ENCODE results near the gene SOBP.
"Not testable (repeated sequence)": the region's sequence is repeated elsewhere in the genome, so short reads cannot be mapped to it uniquely, and the experiment has no call there.

Gene SOBP

GRCh38 chr6:107488875-107489635 is 862 bp upstream of the SOBP start:
- DNase-seq (ENCODE audit: low read depth in 2 of 3, low spot score in 1 of 3), result no peak

GRCh38 chr6:107490566-107491137 is 735 bp downstream of the SOBP start:
- no peak for DNase-seq (ENCODE audit: low read depth in 2 of 3, low spot score in 1 of 3)

- DNase-seq (ENCODE audit: low read depth in 2 of 3, low spot score in 1 of 3), result no peak
Observed at GRCh38 chr6:107491138-107491609, 1.3 kb downstream of the SOBP start.

GRCh38 chr6:107491760-107492660 is 2.1 kb downstream of the SOBP start:
- DNase-seq (ENCODE audit: low read depth in 2 of 3, low spot score in 1 of 3), result no peak

GRCh38 chr6:107493158-107494057 is 3.5 kb downstream of the SOBP start:
- DNase-seq (ENCODE audit: low read depth in 2 of 3, low spot score in 1 of 3), result no peak

DNA sequence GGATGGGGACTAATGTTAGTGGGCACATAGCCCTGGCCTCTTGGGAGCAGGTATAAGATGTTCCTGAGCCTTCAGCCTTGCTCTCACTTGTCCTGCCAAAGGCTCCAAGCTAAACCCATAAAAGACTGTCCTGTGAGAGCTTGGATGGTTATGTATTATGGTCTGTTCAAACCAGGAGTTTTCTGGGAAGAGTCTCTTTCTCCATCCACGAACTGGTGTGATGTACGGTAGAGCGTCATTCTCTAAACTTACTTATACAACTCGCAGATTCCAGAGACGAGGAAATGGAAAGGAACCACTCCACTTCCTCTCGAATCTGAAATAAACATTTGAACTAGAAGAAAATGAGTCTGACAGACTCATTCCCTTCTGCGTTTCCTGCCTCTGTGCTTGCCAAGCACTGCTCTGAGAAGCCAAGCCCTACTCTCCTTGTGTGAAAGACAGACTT is 5.3 kb downstream of the SOBP start:
- DNase-seq (ENCODE audit: low read depth in 2 of 3, low spot score in 1 of 3), result no peak

DNA sequence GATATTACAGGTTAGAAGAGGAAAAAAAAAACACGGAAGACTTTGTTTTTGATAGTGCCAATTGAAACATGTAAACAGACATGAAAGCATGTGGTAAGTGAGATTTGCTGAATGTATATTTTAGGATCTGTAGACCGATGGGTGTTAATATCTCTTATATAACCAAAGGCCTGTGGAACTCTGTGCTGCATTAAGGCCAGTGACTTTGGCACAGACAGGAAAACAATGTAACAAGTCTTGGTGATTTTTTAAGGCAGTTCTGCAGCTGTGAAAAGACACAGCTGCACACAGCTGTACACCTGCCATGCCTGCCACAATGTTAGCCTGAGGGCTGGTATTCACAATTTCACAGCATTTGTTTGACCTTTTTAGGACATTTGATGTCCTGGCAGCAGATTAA is 6.1 kb downstream of the SOBP start:
- DNase-seq (ENCODE audit: low read depth in 2 of 3, low spot score in 1 of 3), result no peak

GRCh38 chr6:107496892-107497684 is 7.2 kb downstream of the SOBP start:
- no peak for DNase-seq (ENCODE audit: low read depth in 2 of 3, low spot score in 1 of 3)

- DNase-seq (ENCODE audit: low read depth in 2 of 3, low spot score in 1 of 3), result no peak
Observed at GRCh38 chr6:107504270-107505026, 14.5 kb downstream of the SOBP start.

DNA sequence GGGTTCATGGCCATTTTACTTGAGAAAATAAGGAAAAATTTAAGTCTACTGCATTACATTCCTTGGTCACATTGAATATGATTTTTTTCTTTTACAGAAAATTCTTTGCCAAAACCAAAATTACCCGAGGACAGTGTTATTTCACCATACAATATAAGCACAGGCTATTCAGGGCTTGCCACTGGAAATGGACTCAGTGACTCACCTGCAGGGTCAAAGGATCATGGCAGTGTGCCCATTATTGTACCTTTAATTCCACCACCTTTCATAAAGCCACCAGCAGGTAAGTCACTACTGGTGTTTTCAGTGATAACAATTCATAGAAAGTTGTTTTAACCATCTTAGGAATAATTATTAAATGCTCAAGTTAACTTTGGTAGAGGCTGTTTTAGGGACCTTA is 16.2 kb downstream of the SOBP start:
- DNase-seq (ENCODE audit: low read depth in 2 of 3, low spot score in 1 of 3), result no peak

DNA sequence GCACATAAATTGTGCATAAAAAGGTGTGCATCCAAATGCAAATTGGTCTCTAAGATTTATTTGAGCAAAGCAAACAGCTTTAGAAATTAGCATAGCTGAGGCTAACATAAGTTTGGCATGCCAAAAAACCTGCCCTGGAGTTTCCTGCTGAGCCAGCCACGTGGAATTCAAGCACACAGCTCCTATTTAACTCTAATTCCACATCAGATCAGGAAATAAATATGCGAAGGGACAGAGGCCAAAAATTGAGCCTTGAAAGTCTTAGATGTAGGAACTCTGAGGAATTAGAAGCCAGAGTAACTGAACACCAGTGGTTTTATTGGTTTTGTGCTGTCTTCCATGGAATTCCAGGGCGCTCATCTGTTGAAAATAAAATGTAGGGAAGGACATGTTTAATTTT is 19.6 kb downstream of the SOBP start:
- no peak for DNase-seq (ENCODE audit: low read depth in 2 of 3, low spot score in 1 of 3)

GRCh38 chr6:107510108-107510507 is 20.2 kb downstream of the SOBP start:
- DNase-seq (ENCODE audit: low read depth in 2 of 3, low spot score in 1 of 3), result no peak

- no peak for DNase-seq (ENCODE audit: low read depth in 2 of 3, low spot score in 1 of 3)
Observed at GRCh38 chr6:107511511-107511993, 21.6 kb downstream of the SOBP start.

DNA sequence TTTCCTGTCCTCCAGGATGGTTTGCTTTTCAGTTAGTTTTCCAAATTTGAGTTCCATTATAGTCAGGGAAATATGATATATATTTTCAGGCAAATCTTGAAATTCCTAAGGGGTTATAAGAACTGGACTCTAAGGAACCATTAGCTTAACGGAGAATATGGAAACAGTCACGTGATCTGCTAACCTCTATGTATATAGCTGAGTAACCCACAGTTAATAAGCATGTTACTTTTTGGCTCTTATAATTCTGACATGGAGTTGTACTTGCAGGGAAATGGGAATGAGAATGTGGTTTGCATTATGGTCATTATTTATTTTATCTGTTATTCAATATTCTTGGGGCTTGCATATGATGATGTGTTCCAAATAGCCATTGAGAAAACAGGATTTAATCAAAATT is 23.3 kb downstream of the SOBP start:
- no peak for DNase-seq (ENCODE audit: low read depth in 2 of 3, low spot score in 1 of 3)

GRCh38 chr6:107515955-107516354 is 26.0 kb downstream of the SOBP start:
- DNase-seq (ENCODE audit: low read depth in 2 of 3, low spot score in 1 of 3), result no peak

DNA sequence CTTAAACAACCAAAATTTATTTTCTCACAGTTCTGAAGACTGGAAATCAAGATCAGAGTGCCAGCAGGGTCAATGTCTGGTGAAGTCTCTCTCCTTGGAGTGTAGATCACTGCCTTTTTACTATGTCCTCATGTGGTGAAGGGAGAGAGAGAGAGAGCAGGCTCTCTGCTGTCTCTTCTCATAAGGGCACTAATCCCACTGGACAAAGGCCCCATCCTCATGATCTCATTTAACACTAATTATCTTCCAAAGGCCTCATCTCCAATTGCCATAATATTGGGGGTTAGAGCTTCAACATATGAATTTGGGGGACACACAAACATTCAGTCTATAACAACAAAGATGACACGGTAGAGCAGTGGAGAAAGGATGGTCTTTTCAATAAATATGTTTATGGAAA is 27.4 kb downstream of the SOBP start:
- DNase-seq (ENCODE audit: low read depth in 2 of 3, low spot score in 1 of 3), result no peak

- not testable (repeated sequence) for DNase-seq (ENCODE audit: low read depth in 2 of 3, low spot score in 1 of 3)
Observed at GRCh38 chr6:107519224-107519623, 29.3 kb downstream of the SOBP start.

- not testable (repeated sequence) for DNase-seq (ENCODE audit: low read depth in 2 of 3, low spot score in 1 of 3)
Observed at GRCh38 chr6:107520706-107521105, 30.8 kb downstream of the SOBP start.

Data from stimulated activated CD4-positive, alpha-beta T cell treated with anti-CD3 and anti-CD28 coated beads, Interleukin-12 subunit alpha, Interleukin-12 subunit beta, amount 100 ng/mL, for 48 hours (primary cell).